NCI-H1092 (cell line): ENCODE data around the gene CCDC73.

ENCODE experiments used
- DNase-seq: peaks from one replicate; lab custom pipeline; 2025; lab: John Stamatoyannopoulos, UW

Gene CCDC73

GRCh38 chr11:32586576-32587190 is 207.8 kb downstream of the CCDC73 start:
- no peak for DNase-seq

GRCh38 chr11:32584921-32585320 is 209.5 kb downstream of the CCDC73 start:
- DNase-seq = no peak

GRCh38 chr11:32583459-32584271 is 210.8 kb downstream of the CCDC73 start, which contains the start of gene EIF3M:
Gene EIF3M (plus strand): TSS chr11:32583831. CDS start chr11:32583888, 57 bp downstream.
- peak; percentile 93 for DNase-seq

- DNase-seq = no peak
Observed at GRCh38 chr11:32581556-32581955, 212.9 kb downstream of the CCDC73 start.

GRCh38 chr11:32580967-32581366 is 213.5 kb downstream of the CCDC73 start:
- no peak for DNase-seq

GRCh38 chr11:32576456-32576855 is 218.0 kb downstream of the CCDC73 start:
- no peak for DNase-seq

- DNase-seq = no peak
Observed at GRCh38 chr11:32575070-32575469, 219.4 kb downstream of the CCDC73 start.

- DNase-seq = no peak
Observed at GRCh38 chr11:32574421-32574820, 220.0 kb downstream of the CCDC73 start.

- no peak for DNase-seq
Observed at GRCh38 chr11:32573228-32573627, 221.2 kb downstream of the CCDC73 start.

- no peak for DNase-seq
Observed at GRCh38 chr11:32571039-32571438, 223.4 kb downstream of the CCDC73 start.

- no peak for DNase-seq
Observed at GRCh38 chr11:32569313-32569881, 225.1 kb downstream of the CCDC73 start.

- no peak for DNase-seq
Observed at GRCh38 chr11:32567154-32567553, 227.3 kb downstream of the CCDC73 start.

- DNase-seq = no peak
Observed at GRCh38 chr11:32566517-32566916, 227.9 kb downstream of the CCDC73 start.

- DNase-seq = no peak
Observed at GRCh38 chr11:32563600-32563959, 230.9 kb downstream of the CCDC73 start.

GRCh38 chr11:32562839-32563599 is 231.4 kb downstream of the CCDC73 start:
- DNase-seq = no peak

- no peak for DNase-seq
Observed at GRCh38 chr11:32561835-32562234, 232.6 kb downstream of the CCDC73 start.

GRCh38 chr11:32555895-32556294 is 238.6 kb downstream of the CCDC73 start:
- DNase-seq = no peak

GRCh38 chr11:32555091-32555490 is 239.4 kb downstream of the CCDC73 start:
- DNase-seq = no peak
